Nucleus accumbens (tissue), 56 donors: ENCODE results near the gene SSC5D.

Experiments
- DNase-seq, 56 donors: peaks; one replicate each; lab custom pipeline; 2025; lab: John Stamatoyannopoulos, UW

Gene SSC5D

DNA sequence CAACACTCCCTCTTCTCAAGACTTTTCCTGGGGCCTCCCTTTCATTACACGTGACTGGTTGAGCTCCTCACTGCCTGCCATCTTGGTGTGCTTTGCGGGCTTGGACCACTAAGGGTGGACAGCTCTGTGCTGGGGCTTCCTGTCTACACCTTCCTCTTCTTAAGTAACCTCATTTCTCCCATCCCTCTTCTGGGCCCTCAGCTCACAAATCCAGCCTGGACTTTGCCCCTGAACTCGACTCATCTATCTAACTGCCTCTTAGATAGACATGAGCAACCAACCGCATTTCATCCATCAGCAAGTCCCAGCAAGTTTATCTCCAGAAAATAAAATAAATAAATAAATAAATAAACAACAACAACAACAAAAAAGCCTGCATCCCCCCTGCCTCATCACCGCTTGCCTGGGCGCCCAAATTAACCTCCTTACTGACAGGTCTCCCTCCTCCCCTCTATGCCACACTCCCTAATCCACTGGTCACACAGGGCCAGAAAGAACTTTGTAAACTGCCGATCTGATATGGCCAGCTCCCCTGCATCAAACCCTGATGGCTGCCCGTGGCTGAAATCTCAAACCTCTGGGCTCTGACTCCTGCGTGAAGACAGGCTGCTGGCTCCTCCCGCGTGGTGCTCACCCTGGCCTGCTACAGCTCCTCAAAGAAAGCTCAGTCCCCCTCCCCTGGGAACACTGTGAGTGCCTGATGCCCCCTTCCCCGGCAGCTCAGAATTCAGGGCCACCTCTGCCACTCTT is 34.5 kb upstream of the SSC5D start:
- no peak for DNase-seq

DNA sequence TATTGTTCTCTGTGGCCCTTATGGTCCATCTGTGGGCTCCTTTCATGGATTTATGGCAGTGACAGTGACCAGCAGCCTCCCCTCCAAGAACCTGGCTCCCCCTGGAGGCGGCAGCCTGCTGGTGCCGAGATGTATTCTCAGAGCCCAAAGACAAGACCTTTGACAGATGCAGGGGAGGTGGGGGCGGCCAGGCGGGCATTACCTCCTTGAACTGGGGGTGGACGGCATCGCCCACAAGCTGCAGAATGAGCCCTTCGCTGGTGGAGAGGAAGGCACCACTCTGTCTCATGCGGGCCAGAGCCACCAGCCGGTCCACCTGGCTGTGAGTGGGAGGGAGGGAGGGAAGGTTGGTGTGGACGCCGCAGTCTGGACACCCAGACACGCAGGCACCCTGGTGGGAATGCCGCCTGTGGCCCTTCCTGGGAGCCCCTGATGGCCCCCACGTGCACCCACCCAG is 33.4 kb upstream of the SSC5D start:
- peak in 47 of 56 donors; percentile 10 to 76 (median 38) for DNase-seq

DNA sequence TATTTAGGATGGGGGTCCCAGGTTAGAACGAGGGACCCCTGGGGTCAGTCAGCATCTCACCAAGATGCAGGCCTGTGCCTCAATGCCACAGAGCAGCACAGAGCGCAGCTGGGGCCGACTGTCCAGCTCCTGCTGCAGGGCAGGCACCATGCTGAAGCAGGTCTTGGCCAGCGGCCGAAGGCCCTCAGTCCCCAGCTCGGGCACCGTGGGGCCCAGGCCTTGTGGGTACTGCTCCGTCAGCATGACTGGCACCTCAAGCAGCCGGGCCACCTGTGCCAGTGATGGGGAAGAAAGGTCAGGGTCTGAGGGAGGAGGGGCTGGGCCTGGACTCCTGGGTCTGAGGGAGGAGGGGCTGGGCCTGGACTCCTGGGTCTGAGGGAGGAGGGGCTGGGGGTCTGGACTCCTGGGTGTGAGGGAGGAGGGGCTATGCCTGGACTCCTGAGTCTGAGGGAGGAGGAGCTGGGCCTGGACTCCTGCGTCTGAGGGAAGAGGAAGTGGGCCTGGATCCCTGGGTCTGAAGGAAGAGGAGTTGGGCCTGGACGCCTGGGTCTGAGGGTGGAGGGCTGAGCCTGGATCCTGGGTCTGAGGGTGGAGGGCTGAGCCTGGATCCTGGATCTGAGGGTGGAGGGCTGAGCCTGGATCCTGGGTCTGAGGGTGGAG is 32.5 kb upstream of the SSC5D start:
- DNase-seq = no peak

DNA sequence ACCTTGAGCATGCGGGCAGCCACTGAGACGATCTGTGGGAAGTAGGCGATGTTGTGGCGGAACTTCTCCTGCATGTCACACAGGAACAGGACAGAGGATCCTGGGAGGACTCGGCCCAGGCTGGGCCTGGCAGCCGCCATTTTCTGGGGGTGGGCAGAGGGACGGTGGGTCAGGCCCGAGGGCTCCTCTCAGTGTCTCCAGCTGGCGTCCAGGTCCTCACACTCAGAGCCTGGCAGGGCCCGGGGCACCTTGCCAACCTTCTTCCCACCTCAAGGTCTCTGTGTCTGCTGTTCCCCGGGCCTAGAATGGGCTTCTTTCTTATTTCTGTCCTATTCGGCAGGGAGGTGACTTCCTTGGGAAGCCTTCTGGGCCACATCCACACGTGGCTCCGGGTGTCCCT is 31.9 kb upstream of the SSC5D start:
- no peak for DNase-seq

DNA sequence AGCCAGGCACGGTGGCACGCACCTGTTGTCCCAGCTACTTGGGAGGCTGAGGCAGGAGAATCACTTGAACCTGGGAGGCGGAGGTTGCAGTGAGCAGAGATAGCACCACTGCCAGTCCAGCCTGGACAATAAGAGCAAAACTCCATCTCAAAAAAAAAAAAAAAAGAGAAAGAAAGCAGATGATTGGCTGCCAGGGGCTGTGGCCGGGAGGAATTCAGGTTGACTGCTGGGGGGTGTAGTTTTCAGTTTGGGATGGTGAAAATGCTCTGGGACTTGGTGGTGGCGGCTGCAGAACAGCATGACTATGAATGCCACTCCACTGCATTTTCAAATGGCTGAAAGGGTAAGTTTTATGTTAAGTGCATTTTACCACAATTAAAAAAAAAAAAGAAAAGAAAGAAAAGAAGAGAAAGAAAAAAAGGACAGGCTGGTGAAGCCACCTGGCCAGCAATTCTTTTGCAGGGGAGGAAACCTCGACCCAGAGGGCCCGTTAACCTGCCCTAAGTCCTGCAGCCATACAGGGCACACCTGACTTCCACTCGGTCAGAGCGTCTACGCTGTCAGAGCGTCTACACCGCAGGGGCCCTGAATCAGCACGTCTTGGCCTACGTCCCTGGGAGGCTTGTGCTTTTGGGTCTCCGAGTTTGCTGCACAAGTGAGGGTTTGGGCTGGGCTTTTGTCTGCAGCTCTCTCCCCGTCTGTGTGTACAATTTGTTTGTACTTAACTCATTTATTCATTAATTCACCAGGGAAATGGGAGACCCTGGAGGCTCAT is 30.4 kb upstream of the SSC5D start:
- no peak for DNase-seq

DNA sequence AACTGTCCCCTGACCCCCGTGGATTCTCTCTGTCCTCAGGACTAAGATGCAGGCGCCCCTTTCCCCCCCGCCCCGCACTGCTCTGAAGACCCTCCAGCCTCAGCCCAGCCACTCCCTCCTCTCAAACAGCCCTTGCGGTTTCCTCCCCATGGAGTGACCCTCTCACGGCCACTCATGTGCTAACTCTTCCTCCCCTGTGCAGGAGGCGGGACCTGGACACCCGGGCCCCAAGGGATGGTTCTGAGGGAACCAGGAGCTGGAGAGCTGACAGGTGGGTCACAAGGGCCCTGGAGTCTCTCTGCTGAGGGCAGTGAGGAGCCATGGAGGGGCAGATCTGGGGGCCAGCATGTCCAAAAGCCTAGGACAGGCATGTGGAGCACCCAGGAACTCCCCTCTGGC is 28.7 kb upstream of the SSC5D start:
- DNase-seq = no peak

DNA sequence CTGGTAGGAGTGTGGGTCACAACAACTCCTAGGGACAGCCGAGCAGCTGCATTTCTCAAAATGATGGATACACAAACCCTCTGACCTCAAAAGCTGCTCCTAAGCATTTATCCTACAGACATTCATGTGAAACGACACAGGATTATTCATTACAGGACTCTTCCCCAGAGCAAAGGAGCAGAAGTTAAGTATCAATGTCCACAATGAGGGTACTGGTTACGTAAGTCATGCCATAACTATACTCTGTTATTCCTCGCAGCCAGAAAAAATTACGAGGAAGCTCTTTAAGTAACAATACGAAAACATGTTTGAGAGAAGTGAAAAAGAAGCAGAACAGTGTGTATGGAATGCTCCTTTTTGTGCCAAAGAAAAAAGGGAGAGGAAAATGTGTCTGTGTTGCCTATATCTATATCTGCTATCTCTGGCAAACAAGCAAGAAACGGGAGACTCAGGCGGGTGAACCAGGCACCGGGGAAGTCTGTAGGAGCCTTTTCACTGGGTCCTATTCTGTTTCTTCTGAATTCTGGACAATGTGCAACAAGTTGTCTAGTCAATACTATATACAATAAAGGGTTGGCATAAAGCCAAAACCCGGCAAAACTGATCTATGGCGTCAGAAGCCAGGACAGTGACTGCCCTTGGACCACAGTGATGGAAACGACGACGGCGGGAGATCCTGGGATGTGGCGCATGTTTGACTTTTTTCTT is 28.1 kb upstream of the SSC5D start:
- peak in 2 of 56 donors; percentile 17 to 33 for DNase-seq

DNA sequence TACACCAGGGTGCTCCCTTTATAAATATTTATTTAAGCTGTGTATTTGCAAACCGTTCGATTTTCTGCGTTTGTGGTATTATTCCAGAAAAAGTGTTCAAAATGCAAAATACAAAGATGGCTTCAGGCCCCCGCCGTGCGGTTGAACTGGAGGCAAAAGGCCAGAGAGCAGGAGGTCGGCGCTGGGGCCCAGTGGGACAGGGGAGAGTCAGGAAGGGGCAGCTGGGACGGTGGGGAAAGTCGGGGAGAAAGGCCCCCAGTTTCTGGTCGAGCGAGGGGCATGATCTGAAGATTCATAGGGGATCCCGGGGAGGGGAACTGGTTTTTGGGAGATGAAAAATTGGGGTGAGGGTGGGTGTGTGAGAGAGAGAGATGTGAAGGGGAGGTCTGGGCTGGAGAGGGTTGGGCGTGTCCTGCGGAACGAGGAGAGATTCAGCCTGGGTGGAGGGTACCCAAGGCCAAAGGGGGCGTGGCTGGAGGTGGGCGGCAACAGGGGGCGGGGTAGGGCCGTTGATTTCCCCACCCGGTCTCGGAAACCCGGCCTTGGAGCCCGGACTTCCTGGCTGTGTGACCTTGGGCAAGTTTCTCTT is 27.5 kb upstream of the SSC5D start:
- DNase-seq = peak in 35 of 56 donors; percentile 20 to 64 (median 40)

DNA sequence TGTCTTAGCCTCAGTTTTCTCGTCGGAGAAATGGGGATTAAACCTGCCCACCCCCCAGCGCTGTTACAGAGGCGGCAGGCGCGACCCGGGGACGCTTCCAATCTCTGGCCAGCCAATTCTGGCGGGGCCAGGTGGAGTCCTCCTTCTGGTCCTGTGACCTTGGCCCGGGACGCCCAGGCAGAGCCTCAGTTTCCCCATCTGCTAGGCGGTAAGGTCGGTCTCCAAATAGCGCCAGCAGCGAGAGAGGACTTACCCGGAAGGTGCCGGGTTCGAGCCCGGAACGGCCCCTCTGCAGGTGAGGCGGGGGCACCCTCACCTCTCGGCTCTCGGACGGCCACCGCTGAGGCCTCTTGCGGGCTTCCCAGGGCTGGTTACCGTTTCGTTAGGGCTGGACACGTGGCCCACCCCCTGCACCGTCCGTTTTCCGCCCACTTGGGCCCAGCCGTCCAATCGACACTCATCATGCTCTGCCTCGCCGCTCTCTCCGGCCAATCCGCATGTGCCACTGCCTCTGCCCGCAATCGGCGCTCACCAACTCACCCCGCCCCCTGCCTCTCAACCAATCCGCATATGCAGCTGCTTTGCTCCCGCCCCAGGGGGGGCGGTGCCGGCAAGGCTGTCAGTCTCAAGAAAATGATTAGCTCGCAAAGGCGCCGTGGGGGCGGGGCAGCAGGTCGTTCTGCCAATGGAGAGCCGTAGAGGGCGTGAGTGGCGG is 26.8 kb upstream of the SSC5D start, which contains the start of gene ISOC2:
TSS of gene ISOC2 (minus strand) at position 384 of the 715 bp plus-strand sequence. CDS start 5,156 bp downstream, outside the sequence.
- DNase-seq = peak; percentile 87 to 100 (median 99)

DNA sequence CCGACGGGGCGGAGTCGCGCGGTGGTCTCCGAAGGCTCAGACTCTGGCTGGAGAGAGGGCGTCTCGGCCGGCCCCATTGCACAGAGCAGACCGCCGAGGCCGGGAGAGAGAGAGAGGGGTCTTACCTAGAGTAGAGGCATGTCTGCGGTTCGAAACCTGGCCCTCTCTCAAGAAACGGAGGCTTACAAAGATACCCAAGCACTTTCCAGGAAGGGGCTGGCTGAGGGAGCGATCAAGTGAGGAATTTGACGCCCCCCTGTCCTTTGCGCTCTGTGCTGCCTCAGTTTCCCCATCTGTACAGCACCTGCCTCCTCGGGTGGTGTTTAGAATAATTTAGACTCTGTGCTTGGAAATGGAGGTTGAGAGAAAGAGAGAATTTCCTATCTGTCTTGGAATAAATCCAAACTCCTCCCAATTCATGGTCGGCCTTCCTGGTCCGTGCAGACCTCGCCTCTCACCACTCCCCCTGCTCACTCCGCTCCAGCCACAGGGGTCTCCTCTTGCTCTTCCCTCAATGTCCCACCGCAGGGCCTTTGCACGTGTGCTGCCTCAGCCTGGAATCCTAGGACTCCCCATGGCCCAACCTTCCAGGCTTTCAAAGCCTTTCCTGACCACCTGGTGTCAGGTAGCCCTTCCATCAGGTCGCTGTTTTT is 26.1 kb upstream of the SSC5D start:
- DNase-seq = no peak

DNA sequence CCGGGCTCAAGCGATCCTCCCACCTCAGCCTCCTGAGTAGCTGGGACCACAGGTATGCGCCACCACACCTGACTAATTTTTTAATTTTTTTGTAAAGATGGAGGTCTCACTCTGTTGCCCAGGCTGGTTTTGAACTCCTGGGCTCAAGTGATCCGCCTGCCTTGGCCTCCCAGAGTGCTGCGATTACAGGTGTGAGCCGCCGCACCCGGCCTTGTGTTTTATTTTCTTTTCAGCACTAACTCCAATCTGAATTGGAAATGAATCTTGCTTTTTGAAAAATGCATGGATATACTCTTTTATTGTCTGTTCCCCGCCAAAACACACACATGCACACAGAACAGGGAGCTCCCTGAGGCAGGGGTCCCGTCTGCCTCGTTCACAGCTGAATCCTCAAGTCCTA is 25.5 kb upstream of the SSC5D start:
- DNase-seq = no peak

DNA sequence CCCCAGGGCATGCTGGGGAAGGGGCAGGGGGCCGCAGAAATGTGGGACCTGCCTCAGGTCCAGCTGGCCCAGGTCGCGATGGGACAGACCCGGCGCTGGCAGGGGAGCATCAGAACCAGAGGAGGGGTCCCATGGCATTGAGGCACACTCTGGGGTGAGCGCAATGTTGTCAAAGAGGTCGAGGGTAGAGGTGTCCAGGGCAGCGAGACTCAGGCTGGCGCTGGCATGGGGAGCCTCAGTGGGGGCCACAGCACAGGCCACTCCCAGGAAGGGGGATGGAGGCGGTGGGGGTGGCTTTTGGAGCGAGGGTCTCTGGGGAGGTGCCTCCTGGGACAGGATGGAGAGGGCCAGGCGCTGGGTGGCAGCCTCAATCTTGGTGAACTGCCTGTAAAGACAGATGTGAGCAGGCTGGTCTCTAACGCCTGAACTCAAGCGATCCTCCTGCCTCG is 24.6 kb upstream of the SSC5D start:
- DNase-seq = no peak

DNA sequence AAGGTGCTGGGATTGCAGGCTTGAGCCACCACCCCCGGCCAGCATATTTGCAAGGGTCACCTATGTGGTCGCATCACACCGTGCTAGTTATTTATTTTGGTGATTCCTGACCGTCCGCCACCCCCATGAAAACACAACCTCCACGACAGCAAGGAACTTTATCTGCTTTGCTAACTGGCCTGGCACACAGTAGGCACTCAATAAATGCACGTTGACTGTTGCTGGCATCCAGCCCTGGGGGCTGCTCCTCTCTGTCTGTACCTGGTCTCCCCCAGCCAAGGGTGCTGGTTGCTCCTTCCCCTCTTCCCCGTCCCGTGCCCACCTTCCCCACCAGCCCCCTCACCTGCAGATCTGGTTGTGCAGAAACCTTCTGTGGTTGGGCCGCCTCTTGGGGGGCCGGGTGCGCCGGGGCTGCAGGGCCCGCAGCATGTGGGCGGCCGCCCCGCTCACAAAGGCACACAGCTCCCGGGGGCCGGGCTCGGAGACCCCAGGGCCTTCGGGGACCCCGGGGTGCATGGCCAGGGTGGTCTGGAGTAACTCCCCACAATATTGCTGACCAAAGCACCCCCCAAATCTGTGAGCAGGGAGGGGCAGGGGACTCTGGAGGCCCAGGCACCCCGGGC is 24.1 kb upstream of the SSC5D start:
- no peak for DNase-seq

DNA sequence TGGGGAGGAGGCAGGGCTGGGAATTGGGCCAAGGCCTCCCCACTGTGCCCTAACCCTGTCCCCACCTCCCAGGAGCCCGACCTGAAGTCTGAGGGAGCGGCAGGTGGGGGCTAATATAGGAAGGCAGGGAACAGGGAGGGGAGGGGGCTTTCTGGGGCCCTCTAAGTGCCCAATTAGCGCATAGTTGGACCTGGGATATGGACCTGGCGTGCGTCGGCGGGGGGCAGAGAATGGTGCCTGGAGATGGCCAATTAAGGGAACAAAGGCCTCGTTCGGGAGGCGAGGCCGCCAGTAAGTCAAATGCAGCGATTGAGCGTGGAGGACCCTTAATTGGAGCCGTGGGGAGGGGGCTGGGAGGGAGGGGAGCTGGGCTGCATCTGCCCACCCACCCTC is 23.6 kb upstream of the SSC5D start, which contains the start of gene C19orf85:
TSS of gene C19orf85 (minus strand) at position 90 of the 393 bp plus-strand sequence. CDS start 197 bp downstream, outside the sequence.
- DNase-seq = no peak

DNA sequence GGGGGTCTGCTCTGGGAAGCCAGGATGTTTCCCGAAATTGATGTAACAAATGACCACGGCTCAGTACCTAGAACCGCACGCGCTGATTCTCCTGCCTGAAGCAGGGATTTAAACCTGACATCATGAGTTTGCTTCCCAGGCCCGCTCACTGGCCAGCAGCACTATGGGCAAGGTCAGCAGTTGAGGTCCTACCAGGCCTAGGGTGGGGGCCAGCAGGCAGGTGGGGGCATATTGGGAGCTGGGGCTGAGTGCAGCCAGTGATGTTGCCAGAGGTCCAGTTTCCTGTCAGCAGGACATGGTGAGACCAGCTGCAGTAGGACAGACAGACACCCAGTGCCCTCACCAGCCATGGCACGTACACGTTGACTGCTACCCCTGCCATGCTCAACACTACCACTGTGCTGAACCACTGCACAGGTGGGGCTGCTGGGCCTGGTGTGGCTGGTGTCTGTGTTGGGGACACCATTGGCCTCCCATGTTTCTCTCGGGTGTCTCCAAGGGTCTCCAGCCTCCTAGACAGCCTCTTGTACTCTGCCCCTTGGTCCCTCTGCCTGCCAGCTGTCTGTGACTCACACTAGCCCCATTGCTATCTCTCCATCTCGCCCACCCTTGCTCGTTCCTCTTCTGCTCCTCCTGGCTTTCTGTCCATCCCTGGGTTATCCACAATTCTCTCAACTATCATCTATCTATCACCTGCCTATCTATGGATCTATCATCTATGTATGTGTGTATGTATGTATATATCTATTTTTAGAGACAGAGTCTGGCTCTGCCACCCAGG is 22.6 kb upstream of the SSC5D start:
- no peak for DNase-seq

DNA sequence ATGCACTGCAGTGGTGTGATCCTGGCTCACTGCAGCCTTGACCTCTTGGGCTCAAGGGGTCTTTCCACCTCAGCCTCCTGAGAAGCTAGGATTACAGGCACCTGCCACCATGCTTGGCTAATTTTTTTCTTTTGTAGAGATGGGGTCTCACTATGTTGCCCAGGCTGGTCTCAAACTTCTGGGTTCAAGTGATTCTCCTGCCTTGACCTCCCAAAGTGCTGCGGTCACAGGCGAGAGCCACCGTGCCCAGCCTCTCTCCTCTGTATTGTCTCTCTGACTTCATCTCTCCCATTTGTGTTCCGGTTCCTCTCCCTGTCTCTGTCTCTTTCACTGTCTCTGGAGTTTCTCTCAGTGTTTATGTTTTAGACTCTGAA is 22.0 kb upstream of the SSC5D start:
- DNase-seq = no peak

DNA sequence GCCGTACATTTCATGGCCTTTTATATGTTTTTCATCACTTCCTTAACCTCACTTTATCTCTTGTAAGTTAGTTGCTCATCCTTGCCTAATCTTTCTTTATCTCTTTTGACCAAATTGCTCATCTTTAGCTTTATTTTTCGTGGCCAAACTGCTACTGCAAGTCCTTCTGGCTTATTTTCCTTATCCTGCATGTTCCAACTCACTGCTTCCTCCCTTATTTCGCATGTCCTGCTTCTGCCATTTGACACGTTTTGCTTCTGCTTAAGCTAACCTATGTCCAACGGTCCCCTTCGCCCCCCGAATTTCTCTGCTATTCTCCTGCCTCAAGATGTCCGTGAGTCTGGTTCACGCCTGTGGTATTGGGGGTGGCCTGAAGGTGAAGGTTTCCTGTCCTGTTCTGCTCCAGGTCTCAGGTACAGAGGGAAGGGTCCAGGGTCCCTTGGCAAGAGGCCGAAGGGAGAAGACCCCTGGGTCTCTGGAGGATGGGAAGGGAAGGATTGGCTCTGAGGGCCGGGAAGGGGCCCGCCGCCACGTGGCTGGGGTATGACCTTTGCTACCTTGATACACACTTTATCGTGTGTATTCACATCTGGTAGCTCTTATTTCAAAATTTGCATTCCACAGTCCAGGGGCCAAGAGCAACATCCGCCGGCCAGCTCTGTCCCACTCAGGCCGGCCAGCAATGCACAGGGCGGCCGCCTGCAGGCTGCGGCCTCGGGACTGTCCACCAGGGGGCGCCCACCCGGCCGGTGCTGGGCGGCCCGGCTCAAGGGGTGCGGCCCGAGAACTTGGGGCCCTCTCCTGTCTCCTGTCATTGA is 20.8 kb upstream of the SSC5D start:
- peak in 35 of 56 donors; percentile 6 to 68 (median 25) for DNase-seq
